T47D (cell line): ENCODE measurements around the gene FNIP2.
"Not testable (repeated sequence)": the region's sequence is repeated elsewhere in the genome, so short reads cannot be mapped to it uniquely, and the experiment has no call there.

Source experiments
- DNase-seq, 2 experiments: peaks; one replicate each; pipeline versions ENCODE4 v3.0.0 to v3.0.0-alpha.2; 2011 to 2012; ENCODE audit warnings: low read depth in 1 of 2, low spot score in 1 of 2
- JUND ChIP-seq: IDR thresholded peaks from 2 replicates; pipeline ENCODE4 v1.6.1; 2012; ENCODE audit warnings: low read depth
- in situ Hi-C: cut with HindIII; loops from 2 replicates; pipeline ENCODE4 v1.10.0; 2016; ENCODE audit warnings: low sequenced_read_pairs, low pct_unique_long_range_greater_than_20kb

Gene FNIP2

GRCh38 chr4:158913766-158914165, 144.9 kb downstream of the FNIP2 start:
- DNase-seq: no peak
- no peak for TF ChIP-seq JUND
- in situ Hi-C loops: no loop called here

- DNase-seq: no peak
- no peak for TF ChIP-seq JUND
- in situ Hi-C loops: no loop called here
These were observed 145.4 kb downstream of the FNIP2 start for GRCh38 chr4:158914218-158914617.

GRCh38 chr4:158915683-158916241, 146.9 kb downstream of the FNIP2 start:
- in situ Hi-C loops: no loop called here
- no peak for DNase-seq
- no peak for TF ChIP-seq JUND

GRCh38 chr4:158920452-158920996, 151.7 kb downstream of the FNIP2 start:
- in situ Hi-C loops, DNase-seq: not testable (repeated sequence)

- DNase-seq, in situ Hi-C loops: not testable (repeated sequence)
These were observed 158.9 kb downstream of the FNIP2 start for GRCh38 chr4:158927774-158928173.

GRCh38 chr4:158929939-158930638, 161.3 kb downstream of the FNIP2 start:
- in situ Hi-C loops: no loop called here
- no peak for DNase-seq
- no peak for TF ChIP-seq JUND

- DNase-seq: no peak
- in situ Hi-C loops: no loop called here
- no peak for TF ChIP-seq JUND
These were observed 161.8 kb downstream of the FNIP2 start for GRCh38 chr4:158930639-158930972.

GRCh38 chr4:158933236-158933635, 164.4 kb downstream of the FNIP2 start:
- no peak for TF ChIP-seq JUND
- in situ Hi-C loops: no loop called here
- no peak for DNase-seq

GRCh38 chr4:158934996-158935669, 166.3 kb downstream of the FNIP2 start:
- in situ Hi-C loops: no loop called here
- TF ChIP-seq JUND: no peak
- no peak for DNase-seq

GRCh38 chr4:158936238-158936637, 167.4 kb downstream of the FNIP2 start:
- in situ Hi-C loops: no loop called here

GRCh38 chr4:158938220-158939044, 169.6 kb downstream of the FNIP2 start:
- no peak for TF ChIP-seq JUND
- in situ Hi-C loops: no loop called here
- no peak for DNase-seq

More at GRCh38 chr4:158936238-158936637, 167.4 kb downstream of the FNIP2 start:
- TF ChIP-seq JUND: no peak
- no peak for DNase-seq

GRCh38 chr4:158940271-158940670, 171.4 kb downstream of the FNIP2 start:
- no peak for TF ChIP-seq JUND
- in situ Hi-C loops: no loop called here
- no peak for DNase-seq

- in situ Hi-C loops: no loop called here
- TF ChIP-seq JUND: no peak
- no peak for DNase-seq
These were observed 172.5 kb downstream of the FNIP2 start for GRCh38 chr4:158941321-158941720.
